Measurements from ENCODE around the gene C2orf81.

DNA sequence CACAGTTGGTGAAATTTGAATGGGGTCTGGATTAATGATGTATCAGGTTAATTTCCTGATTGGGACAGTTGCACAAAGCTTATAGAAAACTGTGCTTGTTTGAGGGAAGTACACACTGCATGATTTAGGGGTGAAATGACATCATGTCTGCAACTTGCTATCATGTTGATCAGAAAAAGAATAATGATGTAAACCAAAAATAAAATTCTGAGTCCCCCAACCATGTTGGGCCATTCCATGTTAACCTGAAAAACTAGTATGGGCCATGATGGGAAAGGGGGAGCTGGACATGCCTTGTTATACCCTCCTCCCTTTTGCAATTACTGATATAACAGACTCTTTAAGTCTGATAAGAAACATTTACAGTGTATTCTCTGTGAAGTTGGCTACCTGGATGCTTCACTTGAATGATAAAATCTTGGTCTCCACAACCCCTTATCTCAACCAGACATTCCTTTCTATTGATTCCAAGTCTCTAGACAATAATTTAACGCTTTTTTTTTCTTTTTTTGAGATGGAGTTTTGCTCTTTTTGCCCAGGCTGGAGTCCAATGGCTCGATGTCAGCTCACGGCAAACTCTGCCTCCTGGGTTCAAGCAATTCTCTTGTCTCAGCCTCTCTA lies 29.3 kb upstream of the C2orf81 start:
- TF ChIP-seq CTCF (IDR thresholded peaks at IDR 0.05) = no peak
- no peak for TF ChIP-seq POLR2A (IDR thresholded peaks at IDR 0.05)

Data from adrenal gland (tissue), 5 donors.